OCI-LY3 (cell line): Measurements from ENCODE around the gene MARK1.
A peak's percentile ranks its signal among the peaks of the same experiment; 100 is the strongest.

ENCODE experiments used
- H2AFZ ChIP-seq: fragments of 200-600, 300-600 bp; shearing (Covaris generic); 2 replicates; pipeline ENCODE4 v1.6.0; 2014; ENCODE audit warnings: antibody characterized with exemption, low read depth, low read length
- H3K27ac ChIP-seq: fragments of 200-600, 300-600 bp; sonication (generic); 2 replicates; pipeline ENCODE4 v1.5.1; 2014; ENCODE audit warnings: mild to moderate bottlenecking, low read length, moderate library complexity, mixed read lengths
- H3K27me3 ChIP-seq: fragments of 200-600, 300-600 bp; sonication (generic); 2 replicates; pipeline ENCODE4 v1.6.1; 2014; ENCODE audit warnings: low read depth, low read length, mixed read lengths
- H3K36me3 ChIP-seq: fragments of 200-600, 300-600 bp; sonication (generic); replicated peaks from 2 replicates; pipeline ENCODE3; 2014; ENCODE audit warnings: low read depth, low read length, mixed read lengths
- H3K4me1 ChIP-seq: fragments of 300-600, 200-600 bp; sonication (generic); 2 replicates; pipeline ENCODE4 v1.6.1; 2014; ENCODE audit warnings: low read length, mixed read lengths
- H3K4me2 ChIP-seq: fragments of 200-600, 300-600 bp; sonication (generic); 2 replicates; pipeline ENCODE4 v1.6.1; 2014; ENCODE audit warnings: low read length, mixed read lengths
- H3K4me3 ChIP-seq: fragments of 300-600, 200-600 bp; sonication (generic); 2 replicates; pipeline ENCODE4 v1.5.1; 2014; ENCODE audit warnings: antibody characterized with exemption, mild to moderate bottlenecking, low read length, moderate library complexity
- H3K79me2 ChIP-seq: fragments of 300-600, 200-600 bp; shearing (Covaris generic); 2 replicates; pipeline ENCODE4 v1.6.1; 2014; ENCODE audit warnings: mild to moderate bottlenecking, low read length, mixed read lengths
- H3K9ac ChIP-seq: fragments of 300-600, 200-600 bp; shearing (Covaris generic); 2 replicates; pipeline ENCODE4 v1.6.0; 2014; ENCODE audit warnings: mild to moderate bottlenecking, low read length, moderate library complexity
- H3K9me3 ChIP-seq: fragments of 200-600, 300-600 bp; shearing (Covaris generic); 2 replicates; pipeline ENCODE4 v1.6.1; 2014; ENCODE audit warnings: low read length, mixed read lengths; ENCODE audit not compliant: insufficient read depth
- H4K20me1 ChIP-seq: fragments of 200-600, 300-600 bp; sonication (generic); 2 replicates; pipeline ENCODE4 v1.6.1; 2016; ENCODE audit warnings: low read length, mixed read lengths; ENCODE audit not compliant: insufficient read depth
- CTCF ChIP-seq: fragments of 200-600, 300-600 bp; sonication (generic); IDR thresholded peaks from 2 replicates; pipeline ENCODE4 v1.5.1; 2014; ENCODE audit warnings: antibody characterized with exemption, low read length, low read depth
- EZH2phosphoT487 ChIP-seq: fragments of 200-600 bp; shearing (Covaris generic); IDR thresholded peaks from 2 replicates; pipeline ENCODE4 v1.6.1; 2018; ENCODE audit warnings: antibody characterized with exemption, mixed run types, low read depth

Gene MARK1

GRCh38 chr1:220544901-220545303 lies 17.0 kb downstream of the MARK1 start:
- Histone ChIP-seq H3K9me3 (no peaks in the 10 kb centered on the region), H3K27me3 (no peaks in the 10 kb centered on the region)
- TF ChIP-seq CTCF (peak; percentile 62), EZH2phosphoT487 (no peak)

GRCh38 chr1:220550811-220551399 lies 23.0 kb downstream of the MARK1 start:
- no peaks in the 10 kb centered on the region for H3K36me3 ChIP-seq
- no peak overlapping the region for H3K9ac ChIP-seq
- TF ChIP-seq CTCF (no peak), EZH2phosphoT487 (no peak)
- H3K4me3 ChIP-seq: no peak overlapping the region
- no peaks in the 10 kb centered on the region for H4K20me1 ChIP-seq
- no peaks in the 10 kb centered on the region for H3K27me3 ChIP-seq
- H3K9me3 ChIP-seq: no peaks in the 10 kb centered on the region
- no peak overlapping the region for H3K4me2 ChIP-seq
- H2AFZ ChIP-seq: no peak overlapping the region
- no peaks in the 10 kb centered on the region for H3K79me2 ChIP-seq
- no peak overlapping the region for H3K27ac ChIP-seq
- no peaks in the 10 kb centered on the region for H3K4me1 ChIP-seq

More at GRCh38 chr1:220544901-220545303, 17.0 kb downstream of the MARK1 start:
- H3K4me3 ChIP-seq: no peak overlapping the region
- H3K79me2 ChIP-seq: no peaks in the 10 kb centered on the region
- H4K20me1 ChIP-seq: no peaks in the 10 kb centered on the region
- H3K27ac ChIP-seq: no peak overlapping the region
- no peaks in the 10 kb centered on the region for H3K36me3 ChIP-seq
- no peak overlapping the region for H3K9ac ChIP-seq
- H3K4me1 ChIP-seq: peaks cover 5% of the 10 kb centered on the region
- peak overlapping the region; percentile 19; the same call in 1 of the 2 replicates for H3K4me2 ChIP-seq
- no peak overlapping the region for H2AFZ ChIP-seq

GRCh38 chr1:220551718-220552117 lies 23.8 kb downstream of the MARK1 start:
- no peak overlapping the region for H2AFZ ChIP-seq

More at GRCh38 chr1:220551718-220552117, 23.8 kb downstream of the MARK1 start:
- Histone ChIP-seq H3K9me3 (no peaks in the 10 kb centered on the region), H3K79me2 (no peaks in the 10 kb centered on the region), H3K4me3 (no peak overlapping the region), H4K20me1 (no peaks in the 10 kb centered on the region), H3K4me1 (no peaks in the 10 kb centered on the region), H3K9ac (no peak overlapping the region), H3K36me3 (no peaks in the 10 kb centered on the region), H3K4me2 (no peak overlapping the region), H3K27ac (no peak overlapping the region), H3K27me3 (no peaks in the 10 kb centered on the region)
- no peak for TF ChIP-seq CTCF
- no peak for TF ChIP-seq EZH2phosphoT487
